T-helper 17 cell (primary cell): ENCODE results near the gene BCAR1. TPM values are rescaled to one million over a fixed set of nuclear protein-coding genes. Genes with fewer than 3 reads are reported as not detected.

Experiments
- ATAC-seq: fragments of 150-1000 bp; cut with Tn5 transposase; 2 replicates; pipeline ENCODE4 v1.10.0; 2021; ENCODE audit warnings: mild to moderate bottlenecking, moderate library complexity
- DNase-seq, 3 donors: peaks; one replicate each; pipeline versions ENCODE4 v3.0.0 to v3.0.0-alpha.2; 2020 to 2021
- H3K9me3 ChIP-seq: one replicate; pipeline ENCODE4 v1.7.0; 2013; ENCODE audit warnings: low read length, mild to moderate bottlenecking; ENCODE audit not compliant: control insufficient read depth, poor library complexity, severe bottlenecking
- H3K27ac Mint-ChIP-seq: one replicate; pipeline ENCODE4 v1.8.0; 2022; ENCODE audit warnings: mild to moderate bottlenecking, moderate library complexity, mixed read lengths
- H3K27me3 Mint-ChIP-seq: one replicate; pipeline ENCODE4 v1.8.0; 2022; ENCODE audit warnings: mixed read lengths
- H3K36me3 Mint-ChIP-seq: one replicate; pipeline ENCODE4 v1.8.0; 2022; ENCODE audit warnings: low read depth, mixed read lengths
- H3K4me1 Mint-ChIP-seq: one replicate; pipeline ENCODE4 v1.8.0; 2022; ENCODE audit warnings: mild to moderate bottlenecking, mixed read lengths
- H3K4me3 Mint-ChIP-seq: one replicate; pipeline ENCODE4 v1.8.0; 2022; ENCODE audit warnings: mild to moderate bottlenecking, moderate library complexity, mixed read lengths
- total RNA-seq, 4 donors: library from RNA in 2 of 4; stranded (reverse) in 2 of 4; gene quantifications; one replicate each; pipeline ENCODE4 v1.2.3 and lab custom pipeline; 2022 to 2026

BCAR1 gene
- total RNA-seq, 2 donors from 2014 or later: 0.50 TPM; not detected in 1

DNA sequence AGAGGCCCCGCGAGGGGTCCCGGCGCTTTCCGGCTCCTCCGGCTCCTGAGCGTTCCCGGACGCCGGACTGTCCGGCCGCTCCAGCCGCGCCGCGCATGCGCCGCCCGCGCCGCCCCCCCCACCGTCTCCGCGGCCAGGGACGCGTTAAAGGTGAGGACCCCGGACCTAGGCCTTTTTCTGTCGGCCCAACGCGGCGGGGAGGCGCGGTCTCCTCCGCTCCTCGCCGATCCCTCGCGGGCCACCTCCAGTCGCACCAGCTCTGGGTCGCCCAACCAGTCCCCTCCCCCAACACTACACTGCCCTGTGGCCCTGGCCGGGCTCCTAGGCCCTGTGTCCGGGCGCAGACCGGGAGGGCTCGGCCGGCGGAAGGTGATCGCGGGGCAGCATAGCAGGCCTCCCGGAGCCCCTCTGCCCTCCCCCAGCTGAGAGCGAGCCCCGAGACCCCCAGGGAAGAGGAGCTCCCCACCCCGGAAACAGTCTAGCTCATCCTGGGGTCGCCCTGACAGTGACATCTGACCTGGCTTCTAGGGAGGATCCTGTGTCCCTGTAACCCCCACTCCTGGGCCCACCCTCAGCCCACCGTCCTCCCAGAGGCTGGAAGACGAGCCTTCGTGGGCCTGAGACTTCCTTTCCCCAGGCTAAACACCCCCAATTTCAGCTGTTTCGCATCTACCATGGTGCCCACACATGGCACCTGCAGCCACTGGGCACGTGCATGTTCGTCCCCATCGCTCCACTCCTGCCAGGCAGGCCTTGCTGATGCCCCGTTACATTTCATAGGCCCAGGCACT, 14.7 kb upstream of the BCAR1 start:
- peaks cover 3% of the 10 kb centered on the region for H3K36me3 Mint-ChIP-seq

DNA sequence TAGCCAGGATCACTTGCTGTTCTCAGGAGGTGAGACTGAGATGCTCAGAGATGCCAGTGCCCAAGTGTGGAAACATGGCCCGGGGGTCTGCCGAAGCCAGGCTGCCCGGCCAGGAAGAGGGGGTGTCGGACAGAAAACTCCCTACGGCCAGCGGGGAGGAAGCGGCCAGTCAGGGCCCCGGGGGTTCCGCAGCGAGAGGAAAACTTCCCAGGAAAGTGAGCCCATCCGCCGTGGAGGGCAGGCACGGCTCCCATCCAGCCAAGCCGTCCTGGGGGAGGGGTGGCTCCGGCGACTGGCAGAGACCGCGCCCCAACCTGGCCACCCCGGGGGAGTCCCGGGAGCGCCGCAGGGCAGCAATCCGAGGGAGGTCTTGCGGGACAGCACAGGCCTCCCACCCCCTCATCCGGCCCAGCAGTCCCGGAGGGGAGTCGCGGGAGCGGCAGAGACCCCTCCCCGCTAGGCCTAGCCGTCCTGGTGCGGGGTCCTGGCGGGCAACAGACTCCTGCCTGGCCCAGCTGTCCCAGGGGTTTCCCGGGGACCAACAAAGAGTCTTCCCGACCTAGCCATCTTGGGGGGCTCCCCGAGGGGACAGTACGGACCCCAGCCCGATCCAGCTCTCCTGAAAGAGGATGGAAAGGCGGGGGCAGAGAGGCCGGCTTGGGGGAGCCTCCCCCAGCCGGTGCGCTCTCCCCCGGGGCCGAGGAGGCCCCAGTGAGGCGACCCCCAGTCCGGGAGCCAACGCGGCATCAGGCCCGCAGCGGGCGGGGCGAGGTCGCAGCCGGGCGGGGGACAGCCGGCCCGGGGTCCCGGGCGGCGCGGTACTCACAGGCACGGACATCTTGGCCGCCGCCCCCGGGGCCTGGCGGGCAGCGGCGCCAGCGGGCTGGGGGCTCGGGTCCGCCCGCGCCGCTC, 13.8 kb upstream of the BCAR1 start:
- no peak for DNase-seq
- Mint-ChIP-seq H3K27ac (no peak overlapping the region), H3K4me1 (peaks cover 6% of the 10 kb centered on the region), H3K4me3 (peak overlapping the region; percentile 78), H3K36me3 (peaks cover 3% of the 10 kb centered on the region), H3K27me3 (peaks cover 44% of the 10 kb centered on the region)
- H3K9me3 ChIP-seq: no peaks in the 10 kb centered on the region
- ATAC-seq: no peak

More for the DNA sequence above, 14.7 kb upstream of the BCAR1 start:
- ATAC-seq (no peak), DNase-seq (no peak)
- H3K27ac Mint-ChIP-seq: no peak overlapping the region
- H3K27me3 Mint-ChIP-seq: peaks cover 39% of the 10 kb centered on the region
- peak overlapping the region; percentile 89 for H3K4me3 Mint-ChIP-seq
- peaks cover 6% of the 10 kb centered on the region for H3K4me1 Mint-ChIP-seq
- H3K9me3 ChIP-seq: no peaks in the 10 kb centered on the region

DNA sequence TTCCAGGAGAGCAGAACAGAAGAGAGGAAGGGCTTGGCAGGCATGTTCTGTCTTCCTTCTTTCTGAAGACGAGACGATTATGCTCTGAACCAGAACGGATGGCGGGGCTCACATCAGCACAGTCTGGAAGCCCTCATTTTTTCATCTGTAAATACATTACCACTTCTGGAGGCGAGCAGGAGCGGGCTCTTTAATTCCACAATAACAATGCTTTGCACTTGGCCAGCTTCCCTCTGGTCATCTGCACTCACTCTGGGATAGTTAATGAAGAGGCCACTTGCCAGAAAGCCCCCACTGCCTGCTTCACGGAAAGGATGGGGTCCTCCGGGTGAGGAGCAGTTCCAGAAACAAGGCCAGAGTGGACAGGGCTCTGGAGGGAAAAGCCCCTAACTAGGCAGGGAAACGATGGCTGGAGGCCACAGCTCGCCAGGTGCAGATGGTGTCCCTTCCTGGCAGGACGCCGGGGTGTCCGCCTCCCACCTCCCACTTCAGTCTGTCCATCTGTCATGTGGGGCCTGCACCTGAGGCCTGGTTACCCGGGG, 13.1 kb upstream of the BCAR1 start:
- Mint-ChIP-seq H3K27me3 (peaks cover 44% of the 10 kb centered on the region), H3K4me3 (peak overlapping the region; percentile 78), H3K27ac (no peak overlapping the region), H3K36me3 (peaks cover 3% of the 10 kb centered on the region), H3K4me1 (peaks cover 6% of the 10 kb centered on the region)
- DNase-seq: no peak
- no peak for ATAC-seq
- H3K9me3 ChIP-seq: no peaks in the 10 kb centered on the region

DNA sequence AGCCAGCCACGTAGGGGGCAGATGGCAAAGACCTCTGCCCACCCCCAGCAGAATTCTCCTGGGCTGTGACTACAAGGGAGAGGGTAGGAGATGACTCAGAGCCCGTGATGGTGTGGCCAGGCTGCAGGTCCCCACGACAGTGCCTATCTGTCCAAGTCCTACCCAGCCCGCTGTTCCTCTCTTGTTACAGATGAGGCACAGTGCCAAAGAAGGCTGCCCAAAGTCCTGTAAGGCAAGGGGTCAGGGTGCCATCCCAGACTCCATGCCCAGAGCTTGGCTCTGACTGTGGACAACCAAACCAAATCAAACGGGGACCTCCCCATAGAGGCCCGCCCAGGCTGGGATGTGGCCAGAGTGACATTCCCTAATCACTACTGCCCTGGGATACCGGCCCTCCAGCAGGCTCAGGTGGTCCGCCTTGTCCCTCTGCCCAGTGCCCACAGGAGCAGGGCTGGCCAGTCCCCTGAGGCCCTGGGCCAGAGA, 12.6 kb upstream of the BCAR1 start:
- ATAC-seq: no peak
- Mint-ChIP-seq H3K4me1 (peaks cover 6% of the 10 kb centered on the region), H3K27me3 (peaks cover 44% of the 10 kb centered on the region), H3K4me3 (peak overlapping the region; percentile 78), H3K27ac (no peak overlapping the region), H3K36me3 (peaks cover 3% of the 10 kb centered on the region)
- no peaks in the 10 kb centered on the region for H3K9me3 ChIP-seq
- no peak for DNase-seq

- Mint-ChIP-seq H3K27me3 (peaks cover 46% of the 10 kb centered on the region), H3K4me3 (no peak overlapping the region), H3K36me3 (peaks cover 3% of the 10 kb centered on the region), H3K27ac (no peak overlapping the region), H3K4me1 (peaks cover 6% of the 10 kb centered on the region)
- DNase-seq (no peak), ATAC-seq (no peak)
- no peaks in the 10 kb centered on the region for H3K9me3 ChIP-seq
Observed at GRCh38 chr16:75263291-75263962, 12.0 kb upstream of the BCAR1 start.

DNA sequence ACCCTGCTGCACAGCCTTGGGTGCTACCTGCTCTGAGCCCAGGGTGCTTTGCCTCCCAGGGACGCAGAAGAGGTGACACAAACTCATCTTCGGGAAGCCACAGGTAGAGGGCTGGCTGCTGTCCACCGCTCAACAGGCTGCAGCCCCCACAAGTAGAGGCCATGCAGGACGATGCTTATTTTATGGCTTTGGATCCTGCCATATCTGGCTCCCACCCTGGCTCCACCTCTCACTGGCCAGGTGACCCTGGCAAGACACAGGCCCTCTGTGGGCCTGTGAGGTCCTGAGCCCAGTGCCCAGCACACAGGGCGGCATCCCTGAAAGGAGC, 11.3 kb upstream of the BCAR1 start:
- ATAC-seq (no peak), DNase-seq (no peak)
- Mint-ChIP-seq H3K4me1 (peaks cover 6% of the 10 kb centered on the region), H3K27me3 (peaks cover 53% of the 10 kb centered on the region), H3K27ac (no peak overlapping the region), H3K36me3 (peaks cover 3% of the 10 kb centered on the region), H3K4me3 (no peak overlapping the region)
- no peaks in the 10 kb centered on the region for H3K9me3 ChIP-seq

DNA sequence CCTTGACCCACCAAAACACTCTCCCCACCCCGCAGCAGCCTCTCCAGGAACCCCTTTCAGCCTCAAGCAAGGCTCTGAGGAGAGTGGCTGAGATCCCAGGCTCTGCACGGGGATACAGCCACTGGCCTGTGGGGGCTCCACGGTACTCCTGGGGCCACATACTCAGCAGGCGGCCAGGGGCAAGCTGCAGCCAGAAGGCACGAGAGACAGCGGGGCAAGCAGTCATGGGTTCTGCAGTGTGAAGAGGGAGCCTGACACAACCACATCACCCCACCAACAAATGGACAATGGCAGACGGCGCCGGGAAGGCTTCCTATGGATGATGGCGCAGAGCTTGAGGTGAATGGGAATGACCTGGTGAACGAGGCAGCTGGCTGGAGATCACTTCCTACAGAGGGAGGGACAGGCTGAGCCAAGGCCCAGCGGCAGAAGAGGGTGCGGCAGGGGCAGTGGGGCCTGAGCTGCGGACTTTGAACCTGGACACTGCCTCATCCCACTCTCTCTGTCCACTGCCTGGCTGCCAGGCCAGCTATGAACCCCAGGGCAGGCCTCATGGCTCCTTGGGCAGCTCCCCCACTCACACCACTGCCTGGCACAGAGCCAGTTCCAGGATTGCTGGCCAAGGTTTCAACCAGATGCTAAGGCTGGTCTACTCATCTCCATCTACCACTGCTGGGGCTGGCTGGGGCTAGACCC, 10.8 kb upstream of the BCAR1 start:
- H3K4me1 Mint-ChIP-seq: peaks cover 6% of the 10 kb centered on the region
- H3K4me3 Mint-ChIP-seq: no peak overlapping the region
- H3K27me3 Mint-ChIP-seq: peaks cover 53% of the 10 kb centered on the region
- no peak overlapping the region for H3K27ac Mint-ChIP-seq
- ATAC-seq (no peak), DNase-seq (no peak)
- peaks cover 3% of the 10 kb centered on the region for H3K36me3 Mint-ChIP-seq
- H3K9me3 ChIP-seq: no peaks in the 10 kb centered on the region

DNA sequence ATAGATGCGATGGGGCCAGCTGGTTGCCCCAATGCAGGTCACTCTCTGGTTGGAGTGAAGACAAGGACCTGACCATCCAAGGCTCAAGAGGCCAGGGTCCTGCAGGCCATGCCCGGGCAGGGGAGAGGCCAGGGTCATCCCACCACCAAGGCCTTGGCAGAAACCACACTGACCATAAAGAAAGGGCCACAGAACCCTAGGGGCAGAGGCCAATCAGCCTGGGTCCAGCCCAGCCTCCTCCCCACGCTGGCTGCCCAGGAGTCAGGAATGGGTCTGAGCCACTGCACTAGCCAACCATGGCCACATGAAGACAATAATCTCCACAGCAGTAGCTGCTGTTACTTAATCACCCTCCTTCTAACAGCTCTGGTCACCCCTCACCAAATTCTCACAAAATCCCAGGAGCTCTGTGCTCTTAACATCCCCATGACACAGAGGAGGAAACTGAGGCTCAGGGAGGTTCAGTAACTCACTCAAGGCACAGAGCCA, 10.2 kb upstream of the BCAR1 start:
- DNase-seq (no peak), ATAC-seq (no peak)
- H3K9me3 ChIP-seq: no peaks in the 10 kb centered on the region
- peaks cover 6% of the 10 kb centered on the region for H3K4me1 Mint-ChIP-seq
- peaks cover 49% of the 10 kb centered on the region for H3K27me3 Mint-ChIP-seq
- H3K27ac Mint-ChIP-seq: no peak overlapping the region
- H3K36me3 Mint-ChIP-seq: peaks cover 3% of the 10 kb centered on the region
- H3K4me3 Mint-ChIP-seq: no peak overlapping the region

GRCh38 chr16:75260851-75261589, 9.6 kb upstream of the BCAR1 start:
- DNase-seq (no peak), ATAC-seq (no peak)
- no peak overlapping the region for H3K4me3 Mint-ChIP-seq
- no peaks in the 10 kb centered on the region for H3K9me3 ChIP-seq
- no peak overlapping the region for H3K27ac Mint-ChIP-seq
- H3K27me3 Mint-ChIP-seq: peaks cover 44% of the 10 kb centered on the region
- H3K4me1 Mint-ChIP-seq: peaks cover 2% of the 10 kb centered on the region
- H3K36me3 Mint-ChIP-seq: no peaks in the 10 kb centered on the region

- H3K27me3 Mint-ChIP-seq: peaks cover 50% of the 10 kb centered on the region
- H3K27ac Mint-ChIP-seq: no peak overlapping the region
- no peak overlapping the region for H3K4me3 Mint-ChIP-seq
- ATAC-seq (no peak), DNase-seq (no peak)
- no peaks in the 10 kb centered on the region for H3K36me3 Mint-ChIP-seq
- no peaks in the 10 kb centered on the region for H3K9me3 ChIP-seq
- peaks cover 2% of the 10 kb centered on the region for H3K4me1 Mint-ChIP-seq
Observed at GRCh38 chr16:75258807-75259141, 7.3 kb upstream of the BCAR1 start.

- DNase-seq (no peak), ATAC-seq (no peak)
- no peaks in the 10 kb centered on the region for H3K9me3 ChIP-seq
- Mint-ChIP-seq H3K4me3 (no peak overlapping the region), H3K36me3 (no peaks in the 10 kb centered on the region), H3K27me3 (peaks cover 49% of the 10 kb centered on the region), H3K4me1 (peaks cover 2% of the 10 kb centered on the region), H3K27ac (no peak overlapping the region)
Observed at GRCh38 chr16:75257886-75258806, 6.7 kb upstream of the BCAR1 start.
